GM21786 (cell line): ENCODE data around the gene ACTRT3.
"Not testable (repeated sequence)": the region's sequence is repeated elsewhere in the genome, so short reads cannot be mapped to it uniquely, and the experiment has no call there.

Experiments used
- ATAC-seq: cut with Tn5 transposase; IDR thresholded peaks from one replicate; pipeline ENCODE4 v1.9.1; 2021; ENCODE audit not compliant: unreplicated experiment

The ACTRT3 gene

DNA sequence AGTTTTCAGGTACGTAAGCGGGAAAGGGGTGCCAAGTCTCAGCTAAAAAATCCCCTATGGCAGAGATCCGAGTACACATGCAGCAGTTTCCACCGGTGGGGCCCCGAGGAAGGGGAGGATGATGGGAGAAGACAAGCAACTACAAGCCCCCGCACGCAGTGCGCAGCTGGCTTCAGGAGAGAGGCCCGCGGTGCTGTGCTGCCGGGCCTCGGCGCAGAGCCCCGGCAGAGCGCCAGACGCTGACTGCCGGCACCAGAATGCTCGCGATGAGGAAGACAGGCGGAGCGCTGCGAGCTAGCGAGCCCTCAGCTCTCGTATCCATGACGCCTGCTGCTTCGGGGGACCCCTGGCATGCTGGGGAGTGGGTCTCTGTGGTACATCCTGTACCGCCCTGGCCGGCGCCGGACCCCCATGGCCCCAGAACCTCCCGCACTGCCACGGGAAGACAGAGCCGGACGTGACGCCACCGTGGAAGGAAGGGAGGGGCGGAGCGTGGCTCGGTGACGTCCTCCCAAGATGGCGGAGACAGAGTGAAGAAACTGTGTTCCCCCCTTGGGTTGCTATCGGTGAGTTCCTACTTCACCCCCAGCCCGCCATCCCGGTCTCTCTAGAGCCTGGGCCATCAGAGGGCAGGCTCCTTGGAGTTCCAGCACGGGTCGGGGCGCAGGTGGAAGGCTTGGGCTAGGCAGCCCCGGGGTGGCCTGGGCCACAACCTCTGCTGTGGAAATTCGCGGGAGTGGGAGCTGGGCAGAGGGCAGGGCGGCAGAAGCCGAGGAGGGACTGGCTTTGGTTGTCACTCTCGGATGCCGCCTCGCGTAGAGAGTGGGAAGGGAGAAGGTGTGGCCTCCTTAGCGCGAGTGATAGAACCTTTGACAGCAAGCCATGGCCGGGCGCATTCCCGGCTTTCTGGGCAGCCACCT lies 3.8 kb upstream of the ACTRT3 start, which contains the start of gene MYNN:
MYNN (plus strand) TSS at position 500 of the 920 bp plus-strand sequence. CDS start 900 bp downstream, outside the sequence.
- peak; percentile 83 for ATAC-seq

DNA sequence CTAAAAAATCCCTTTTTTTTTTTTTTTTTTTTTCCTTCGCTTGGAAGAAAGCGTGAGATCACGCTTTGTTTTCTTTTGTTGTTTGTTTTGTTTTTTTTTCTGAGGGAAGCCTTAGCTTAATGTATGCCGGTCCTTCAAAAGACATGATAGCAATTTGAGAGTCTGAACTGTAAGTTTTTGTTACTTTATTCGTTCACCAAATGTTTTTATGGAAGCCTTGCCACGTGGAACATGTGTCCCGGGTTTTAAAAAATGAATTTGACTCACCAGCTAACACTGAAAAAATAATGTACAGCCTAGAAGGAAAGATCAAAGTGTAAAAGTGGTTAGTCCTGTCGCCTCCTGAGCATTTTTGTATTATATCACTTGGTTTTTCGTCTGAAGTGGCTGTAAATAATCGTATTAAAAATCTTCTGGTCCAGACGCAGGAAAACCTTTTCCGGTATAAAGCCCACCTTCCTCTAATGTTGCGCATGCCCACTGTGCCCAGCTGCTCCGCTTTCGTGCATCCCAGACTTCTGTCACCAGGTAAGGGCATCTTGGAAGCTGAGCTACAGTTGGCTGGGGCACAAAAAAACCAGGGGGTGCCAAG lies 3.0 kb upstream of the ACTRT3 start:
- ATAC-seq: peak; percentile 20

DNA sequence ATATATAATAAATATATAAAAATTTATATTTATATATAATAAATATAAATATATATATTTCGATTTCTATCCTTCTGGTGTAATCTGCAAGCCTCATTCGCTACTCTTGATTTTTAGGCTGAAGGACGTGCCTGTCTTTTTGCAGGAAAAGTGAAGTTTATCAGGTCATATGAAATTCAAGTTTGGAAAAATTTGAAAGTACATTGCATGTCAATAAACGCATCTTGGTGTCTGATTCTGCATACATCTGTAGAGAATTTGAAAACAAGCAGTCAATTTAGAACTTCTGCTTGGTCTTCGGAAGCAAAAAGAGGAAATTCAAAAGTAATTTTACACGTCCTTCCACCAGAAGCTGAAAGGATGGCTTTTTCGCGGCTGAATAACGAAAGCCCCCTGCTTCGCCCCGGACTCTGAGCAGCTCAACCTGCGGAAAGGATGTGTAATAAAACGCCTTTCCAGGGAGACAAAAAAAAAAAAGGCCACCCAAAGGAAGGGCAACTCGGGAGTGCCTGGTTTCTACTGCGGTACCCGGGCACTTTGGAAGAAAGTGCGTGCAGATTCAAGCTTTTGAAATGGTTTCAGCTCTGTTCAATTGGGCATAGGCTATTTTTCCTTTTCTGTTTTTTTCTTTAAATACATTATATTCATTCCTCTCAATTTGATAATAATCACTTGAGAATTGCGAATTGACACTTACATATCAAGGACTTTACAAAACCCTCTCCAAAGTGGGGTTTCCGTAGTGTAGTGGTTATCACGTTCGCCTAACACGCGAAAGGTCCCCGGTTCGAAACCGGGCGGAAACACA lies 2.3 kb upstream of the ACTRT3 start:
- no peak for ATAC-seq

DNA sequence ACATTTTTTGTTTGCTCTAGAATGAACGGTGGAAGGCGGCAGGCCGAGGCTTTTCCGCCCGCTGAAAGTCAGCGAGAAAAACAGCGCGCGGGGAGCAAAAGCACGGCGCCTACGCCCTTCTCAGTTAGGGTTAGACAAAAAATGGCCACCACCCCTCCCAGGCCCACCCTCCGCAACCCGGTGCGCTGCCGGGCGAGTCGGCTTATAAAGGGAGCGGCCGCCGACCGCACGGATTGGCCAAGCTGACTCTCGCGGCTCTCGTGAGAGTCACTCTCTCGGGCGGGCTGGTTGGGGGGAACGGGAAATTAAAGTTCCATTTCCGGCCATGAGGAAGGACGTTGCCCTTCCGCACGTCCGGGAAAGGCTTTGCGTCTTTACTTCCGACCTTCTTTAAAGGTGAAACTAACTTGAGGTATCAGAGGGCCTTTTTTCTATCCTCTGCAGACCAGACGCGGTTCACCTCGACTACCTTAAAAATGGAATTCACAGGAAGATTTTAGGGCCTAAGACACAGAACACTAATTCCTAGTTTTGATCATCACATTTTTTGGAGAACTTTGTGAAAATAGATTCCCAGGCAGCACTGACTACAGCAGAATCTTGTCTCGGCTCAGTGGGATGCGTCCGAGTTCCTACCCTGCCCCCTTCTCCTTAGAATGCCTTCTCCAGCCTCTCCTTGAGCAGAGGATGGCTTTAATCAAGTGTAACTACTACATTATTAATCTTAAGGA lies 4.3 kb downstream of the ACTRT3 start, which contains the start of gene TERC:
TERC (minus strand) TSS at position 179 of the 731 bp plus-strand sequence.
- ATAC-seq: peak; percentile 71

DNA sequence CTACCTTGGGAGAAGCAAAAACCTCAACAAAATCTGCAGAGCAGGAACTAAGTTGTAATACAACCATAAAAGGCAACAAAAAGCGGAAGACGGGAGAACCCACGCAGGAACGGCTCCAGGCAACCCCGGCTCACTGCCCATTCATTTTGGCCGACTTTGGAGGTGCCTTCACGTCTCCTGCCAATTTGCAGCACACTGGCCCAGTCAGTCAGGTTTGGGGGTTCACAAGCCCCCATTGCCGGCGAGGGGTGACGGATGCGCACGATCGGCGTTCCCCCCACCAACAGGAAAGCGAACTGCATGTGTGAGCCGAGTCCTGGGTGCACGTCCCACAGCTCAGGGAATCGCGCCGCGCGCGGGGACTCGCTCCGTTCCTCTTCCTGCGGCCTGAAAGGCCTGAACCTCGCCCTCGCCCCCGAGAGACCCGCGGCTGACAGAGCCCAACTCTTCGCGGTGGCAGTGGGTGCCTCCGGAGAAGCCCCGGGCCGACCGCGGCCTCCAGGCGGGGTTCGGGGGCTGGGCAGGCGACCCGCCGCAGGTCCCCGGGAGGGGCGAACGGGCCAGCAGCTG lies 5.0 kb downstream of the ACTRT3 start:
- peak; percentile 29 for ATAC-seq

DNA sequence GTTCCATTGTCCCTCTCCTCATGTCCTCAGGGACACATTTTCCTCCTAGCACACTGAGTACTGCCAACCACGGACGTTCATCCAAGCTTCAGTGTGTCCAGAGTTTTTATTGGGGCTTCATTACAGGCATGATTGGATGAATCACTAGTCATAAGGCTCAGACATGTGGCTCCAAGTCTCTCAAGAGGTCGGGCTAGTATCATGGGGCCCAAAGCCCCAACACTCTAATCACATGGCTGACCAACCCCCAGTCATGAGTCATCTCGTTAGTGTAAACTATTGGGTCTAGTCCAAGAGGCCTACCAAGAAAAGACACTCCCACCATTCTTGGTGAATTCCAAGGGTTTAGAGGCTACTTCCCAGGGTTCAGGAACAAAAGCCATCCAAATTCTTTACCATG lies 8.9 kb downstream of the ACTRT3 start:
- ATAC-seq: no peak

DNA sequence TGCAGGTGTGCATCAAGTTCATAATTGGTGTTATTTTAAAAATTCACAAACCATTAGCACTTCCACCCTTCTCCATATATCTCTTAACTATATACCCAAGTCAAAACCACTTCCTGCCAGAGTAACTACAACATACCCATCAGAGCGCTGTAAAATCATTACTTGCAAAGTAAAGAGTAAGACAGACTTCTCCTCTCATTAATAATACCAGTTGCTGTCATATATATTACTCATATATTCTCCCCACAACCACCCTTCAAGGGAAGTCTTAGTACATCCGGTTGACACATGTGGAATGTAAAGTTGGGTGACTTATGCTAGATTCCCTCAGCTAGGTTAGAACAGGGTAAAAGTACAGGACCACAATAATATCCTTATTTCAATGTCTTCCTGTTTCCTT lies 10.1 kb downstream of the ACTRT3 start:
- peak; percentile 52 for ATAC-seq

DNA sequence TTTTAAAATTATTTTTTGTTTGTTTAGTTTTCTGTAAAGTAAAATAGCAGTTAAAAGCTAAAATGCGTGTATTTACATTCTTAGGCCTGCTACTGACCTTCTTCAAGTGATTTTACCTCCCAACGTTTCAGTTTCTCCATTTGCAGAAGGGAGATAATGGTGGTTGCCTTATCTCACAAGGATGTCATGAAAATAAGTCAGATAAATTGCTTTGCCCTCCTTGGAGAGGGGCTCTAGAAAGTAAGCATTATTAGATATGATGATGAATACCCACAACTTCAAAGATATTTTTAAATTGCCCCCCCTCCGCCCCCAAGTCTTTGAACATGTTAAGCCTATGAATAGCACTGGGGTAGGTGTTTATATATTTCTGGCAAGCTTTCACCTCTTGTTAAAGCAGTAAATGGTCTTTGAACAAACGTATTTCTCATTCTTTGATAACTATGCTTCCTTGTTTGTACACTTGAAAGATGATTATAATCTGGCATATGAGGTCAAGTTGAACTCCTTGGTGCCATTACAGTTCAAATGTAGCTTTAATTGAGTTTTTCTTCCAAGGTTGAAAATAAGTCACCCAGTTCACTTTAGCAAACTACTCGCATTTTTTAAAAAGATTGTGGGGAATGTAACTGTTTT lies 10.9 kb downstream of the ACTRT3 start:
- ATAC-seq: no peak

DNA sequence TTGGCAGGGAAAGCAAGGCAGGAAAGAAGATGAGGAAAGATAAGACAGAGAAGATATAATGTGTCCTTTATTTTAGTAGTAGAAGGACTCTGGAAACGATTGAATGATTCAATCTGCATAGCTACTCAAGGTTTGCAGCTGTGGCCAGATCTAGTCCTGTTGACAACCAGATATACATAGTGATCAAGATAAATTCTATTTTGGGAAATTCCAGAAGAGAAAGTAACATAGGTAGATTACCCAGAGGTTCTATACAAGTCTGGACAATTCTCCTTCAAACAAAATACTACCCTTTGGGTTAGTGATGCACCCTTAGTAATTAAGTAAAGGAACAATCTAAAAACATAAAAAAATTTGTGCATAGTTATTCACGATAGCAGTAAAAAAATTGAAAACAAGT lies 13.9 kb downstream of the ACTRT3 start:
- ATAC-seq: no peak

DNA sequence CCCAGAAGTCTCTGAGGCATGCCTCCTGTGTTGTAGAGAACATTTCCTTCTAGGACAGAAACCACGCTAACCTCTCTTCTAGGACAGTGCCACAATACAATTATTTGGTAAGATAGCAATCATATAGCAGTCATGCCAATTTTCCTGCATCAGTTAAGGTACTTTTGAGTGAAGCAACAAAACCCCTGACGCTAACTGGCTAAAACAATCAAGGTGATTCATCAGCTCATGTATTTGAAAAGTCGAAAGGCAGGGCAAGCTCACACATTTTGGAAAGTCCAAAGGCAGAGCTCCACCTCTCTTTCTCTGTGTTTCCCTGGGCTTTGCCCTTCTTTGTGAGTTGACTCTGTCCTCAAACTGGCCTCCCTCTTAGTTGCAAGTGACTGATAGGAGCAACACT lies 14.7 kb downstream of the ACTRT3 start:
- no peak for ATAC-seq

DNA sequence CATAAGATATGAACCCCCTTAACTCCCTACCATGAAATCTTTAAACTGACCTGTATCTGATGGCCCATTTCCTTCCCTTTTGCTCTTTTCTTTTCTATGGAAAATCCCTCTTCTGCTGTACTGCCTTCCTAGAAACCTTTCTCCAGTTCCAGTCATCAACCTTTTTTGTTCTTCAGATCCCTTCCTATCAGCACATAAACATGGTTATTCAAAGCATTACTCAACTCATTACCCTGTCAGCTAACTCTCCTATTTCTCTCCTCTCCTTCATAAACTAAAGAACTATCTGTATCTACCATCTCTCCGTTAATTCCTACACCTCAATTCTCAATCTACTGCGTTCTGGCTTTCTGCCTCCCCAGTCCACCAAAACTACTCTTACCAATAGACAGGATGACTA lies 17.5 kb downstream of the ACTRT3 start:
- ATAC-seq: no peak

DNA sequence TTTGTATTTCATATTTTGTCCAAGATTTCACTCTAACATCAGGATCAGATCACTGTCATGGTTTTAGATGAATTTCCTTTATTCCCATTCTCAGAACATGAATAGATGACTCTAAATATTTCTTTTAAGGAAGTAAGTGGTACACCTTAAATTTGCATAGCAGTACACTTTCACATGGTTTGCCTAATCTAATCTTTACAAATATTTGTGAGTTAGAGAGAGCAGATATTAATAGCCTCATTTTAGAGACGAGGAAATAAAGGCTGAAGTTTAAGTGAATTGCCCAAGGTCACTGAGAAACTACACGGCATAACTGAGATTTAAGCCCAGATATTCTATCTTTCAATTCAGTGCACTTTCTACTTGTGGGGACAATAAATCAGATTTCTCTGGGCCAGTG lies 18.7 kb downstream of the ACTRT3 start:
- no peak for ATAC-seq

DNA sequence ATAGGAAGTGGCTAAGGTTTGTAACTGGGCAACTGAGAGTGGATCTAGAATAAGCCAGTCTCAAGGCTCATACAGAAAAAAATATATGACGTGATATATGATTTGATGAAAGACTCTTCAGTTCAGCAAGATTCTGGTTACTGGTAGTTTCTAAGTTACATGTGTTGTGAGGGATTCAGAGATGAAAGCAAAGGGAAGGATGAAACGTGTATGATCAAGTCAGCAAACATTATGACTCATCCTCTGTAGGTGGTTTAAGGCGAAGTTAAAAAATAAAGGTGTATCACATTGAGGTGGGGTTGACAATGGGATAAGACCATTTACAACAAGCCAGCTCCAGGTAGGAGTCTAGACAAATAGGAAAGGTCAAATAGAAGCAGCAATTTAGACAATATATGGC lies 20.7 kb downstream of the ACTRT3 start:
- no peak for ATAC-seq

DNA sequence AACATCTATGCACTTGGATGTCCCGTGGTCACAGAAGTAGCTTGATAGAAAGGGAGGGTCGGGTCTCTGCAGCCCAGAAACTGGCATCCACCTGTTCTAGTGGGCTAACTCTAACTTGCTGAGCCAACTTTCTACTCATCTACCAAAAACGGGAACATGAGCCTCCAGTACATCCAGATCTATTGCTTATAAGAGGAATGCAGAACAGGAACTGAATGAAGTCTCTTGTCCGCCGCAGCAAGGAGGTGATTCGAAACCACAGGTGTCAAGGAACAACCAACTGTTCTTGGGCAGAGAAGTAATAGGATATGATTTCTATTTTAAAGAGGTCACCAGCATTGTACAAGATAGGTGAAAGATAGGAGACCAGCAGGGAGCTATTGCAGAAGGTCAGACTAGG lies 22.4 kb downstream of the ACTRT3 start:
- no peak for ATAC-seq

DNA sequence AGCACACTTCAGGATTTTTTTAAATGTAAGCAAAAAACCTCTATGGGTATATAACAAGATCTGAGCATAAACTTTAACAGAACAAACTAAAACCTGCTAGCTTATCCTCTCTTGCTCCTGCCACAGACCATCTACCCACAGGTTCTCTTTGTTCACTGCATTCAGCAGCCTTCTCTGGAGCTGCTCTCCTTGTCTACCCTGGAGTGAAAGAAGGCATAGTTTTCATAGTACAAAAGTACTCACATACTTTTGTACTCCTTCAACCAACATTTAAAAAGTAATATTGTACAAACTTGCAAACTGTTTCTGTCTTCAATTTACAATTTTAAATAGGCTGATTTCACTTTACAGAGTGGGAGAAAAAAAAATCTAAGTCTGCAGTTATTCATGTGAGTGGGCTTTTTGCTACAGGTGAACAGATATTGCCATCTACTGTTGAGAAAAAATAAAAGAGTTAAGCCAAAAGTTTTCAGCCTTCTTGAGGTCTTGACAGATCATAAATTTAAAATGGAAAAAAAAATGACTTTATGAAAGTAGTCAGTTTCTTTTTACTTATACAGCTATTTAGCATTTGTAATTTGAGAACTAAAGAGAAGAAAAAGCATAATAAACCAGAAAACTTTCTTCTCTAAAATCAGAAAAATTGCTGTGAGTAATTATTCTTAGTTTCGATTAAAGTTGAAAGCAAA lies 24.9 kb downstream of the ACTRT3 start:
- no peak for ATAC-seq

DNA sequence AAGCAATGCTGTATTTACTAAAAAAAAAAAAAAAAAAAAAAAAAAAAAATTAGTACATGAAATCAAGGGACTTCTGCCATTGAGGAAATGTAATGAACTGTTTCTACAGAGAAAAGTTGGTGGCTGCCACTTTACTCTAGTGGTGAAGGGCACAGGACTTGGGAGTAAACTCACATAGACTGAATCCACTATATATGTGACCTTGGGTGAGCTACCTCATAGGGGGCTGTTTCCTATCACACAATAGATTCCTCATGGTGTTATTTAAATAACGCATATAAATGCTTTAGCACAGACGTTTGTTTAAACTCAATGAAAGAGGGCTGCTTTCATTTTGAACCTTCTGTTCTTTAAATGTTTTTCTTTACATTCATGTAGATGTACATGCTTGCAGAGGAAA lies 30.3 kb downstream of the ACTRT3 start:
- ATAC-seq: no peak

DNA sequence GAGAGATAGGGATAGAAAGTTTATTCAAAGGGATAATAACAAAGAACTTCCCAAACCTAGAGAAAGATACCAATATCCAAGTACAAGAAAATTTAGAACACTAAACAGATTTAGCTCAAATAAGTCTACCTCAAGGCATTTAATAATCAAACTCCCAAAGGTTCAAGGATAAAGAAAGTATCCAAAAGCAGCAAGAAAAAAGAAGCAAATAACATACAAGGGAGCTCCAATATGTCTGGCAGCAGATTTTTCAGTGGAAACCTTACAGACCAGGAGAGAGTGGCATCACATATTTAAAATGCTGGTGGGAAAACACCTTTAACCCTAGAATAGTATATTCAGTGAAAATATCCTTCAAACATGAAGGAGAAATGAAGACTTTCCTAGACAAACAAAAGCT lies 37.5 kb downstream of the ACTRT3 start:
- not testable (repeated sequence) for ATAC-seq

DNA sequence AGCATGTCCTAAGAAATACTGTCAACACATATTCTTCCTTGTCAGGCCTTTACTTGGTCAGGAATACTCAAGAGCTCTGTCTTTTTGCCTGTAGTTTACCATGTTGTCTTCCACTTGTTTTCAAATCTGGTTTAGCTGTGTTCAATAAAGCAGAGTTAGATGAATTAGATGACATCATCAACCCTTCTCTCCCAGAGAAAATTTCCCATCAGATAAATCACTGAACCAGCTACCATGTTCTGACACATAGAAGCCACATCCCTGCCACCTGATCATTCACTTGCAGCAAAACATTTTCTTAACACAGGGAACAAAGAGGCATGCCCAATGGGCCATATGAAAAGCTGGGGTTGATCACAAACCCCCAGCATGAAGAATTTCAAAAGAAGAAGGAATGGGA lies 46.6 kb downstream of the ACTRT3 start:
- ATAC-seq: no peak

DNA sequence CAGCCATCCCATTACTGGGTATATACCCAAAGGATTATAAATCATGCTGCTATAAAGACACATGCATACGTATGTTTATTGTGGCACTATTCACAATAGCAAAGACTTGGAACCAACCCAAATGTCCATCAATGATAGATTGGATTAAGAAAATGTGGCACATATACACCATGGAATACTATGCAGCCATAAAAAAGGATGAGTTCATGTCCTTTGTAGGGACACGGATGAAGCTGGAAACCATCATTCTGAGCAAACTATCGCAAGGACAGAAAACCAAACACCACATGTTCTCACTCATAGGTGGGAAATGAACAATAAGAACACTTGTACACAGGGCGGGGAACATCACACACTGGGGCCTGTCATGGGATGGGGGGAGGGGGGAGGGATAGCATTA lies 50.9 kb downstream of the ACTRT3 start:
- ATAC-seq: not testable (repeated sequence)
